Smooth muscle cell (in vitro differentiated cells): ENCODE results near the gene LPAR2. TPM values are rescaled to one million over a fixed set of nuclear protein-coding genes. Genes with fewer than 3 reads are reported as not detected.

Experiments
- DNase-seq: peaks from one replicate; lab custom pipeline; 2025; ENCODE audit not compliant: unreplicated experiment; lab: John Stamatoyannopoulos, UW
- H2AFZ ChIP-seq: fragments of 200-600 bp; sonication (generic); 2 replicates; pipeline ENCODE4 v1.6.0; 2016; ENCODE audit warnings: antibody characterized with exemption, low read depth, mild to moderate bottlenecking
- H3F3A ChIP-seq: fragments of 200-600 bp; sonication (generic); 2 replicates; pipeline ENCODE4 v1.6.0; 2017; ENCODE audit warnings: antibody characterized with exemption, low read depth
- H3K27ac ChIP-seq: fragments of 200-600 bp; sonication (generic); 2 replicates; pipeline ENCODE4 v1.5.1; 2016; ENCODE audit warnings: low read depth, mild to moderate bottlenecking
- H3K27me3 ChIP-seq: fragments of 200-600 bp; sonication (generic); 2 replicates; pipeline ENCODE4 v1.6.1; 2016; ENCODE audit warnings: low read depth, mild to moderate bottlenecking
- H3K36me3 ChIP-seq: fragments of 200-600 bp; sonication (generic); 2 replicates; pipeline ENCODE4 v1.5.1; 2016; ENCODE audit warnings: low read depth
- H3K4me1 ChIP-seq: fragments of 200-600 bp; sonication (generic); 2 replicates; pipeline ENCODE4 v1.5.1; 2016; ENCODE audit warnings: low read depth
- H3K4me2 ChIP-seq: fragments of 200-600 bp; sonication (generic); 2 replicates; pipeline ENCODE4 v1.6.0; 2016; ENCODE audit warnings: mild to moderate bottlenecking
- H3K4me3 ChIP-seq: fragments of 200-600 bp; sonication (generic); 2 replicates; pipeline ENCODE4 v1.5.1; 2016; ENCODE audit warnings: mild to moderate bottlenecking
- H3K79me2 ChIP-seq: fragments of 200-600 bp; sonication (generic); 2 replicates; pipeline ENCODE4 v1.6.0; 2016; ENCODE audit warnings: low read depth, mild to moderate bottlenecking
- H3K9ac ChIP-seq: fragments of 200-600 bp; sonication (generic); 2 replicates; pipeline ENCODE4 v1.6.0; 2016; ENCODE audit warnings: low read depth
- H3K9me3 ChIP-seq: fragments of 200-600 bp; sonication (generic); replicated peaks from 2 replicates; pipeline ENCODE4 v1.5.1; 2016; ENCODE audit warnings: low read depth
- H4K20me1 ChIP-seq: fragments of 200-600 bp; sonication (generic); 2 replicates; pipeline ENCODE4 v1.6.0; 2016; ENCODE audit warnings: low read depth
- WGBS: methylation state at CpG from one replicate; pipeline ENCODE4 v1.1.7; 2016; ENCODE audit warnings: low lambda C conversion rate; 5-methylcytosine and 5-hydroxymethylcytosine counted together
- polyA plus RNA-seq: library from polyadenylated mRNA; unstranded; fragments of >200 nt; fragmentation: Nextera tagmentation; extraction: Ambion mirVana; gene quantifications from 2 replicates; pipeline ENCODE4 v1.2.1, GENCODE V29; 2016
- total RNA-seq: library from RNA; depleted of rRNA; stranded (reverse); fragments of >200 nt; gene quantifications from 2 replicates; pipeline ENCODE4 v1.2.3, GENCODE V29; 2014
- TF ChIP-seq, protein P1 (sequence below): fragments of 200-600 bp; sonication (generic); IDR thresholded peaks from 2 replicates; pipeline ENCODE4 v1.5.1; 2017; ENCODE audit warnings: borderline replicate concordance, mild to moderate bottlenecking, antibody characterized with exemption; ENCODE audit not compliant: insufficient read depth, poor library complexity, severe bottlenecking

The LPAR2 gene
- total RNA-seq (13.2 and 15.1 TPM in 2 replicates), polyA plus RNA-seq (20.1 and 24.5 TPM in 2 replicates)

DNA sequence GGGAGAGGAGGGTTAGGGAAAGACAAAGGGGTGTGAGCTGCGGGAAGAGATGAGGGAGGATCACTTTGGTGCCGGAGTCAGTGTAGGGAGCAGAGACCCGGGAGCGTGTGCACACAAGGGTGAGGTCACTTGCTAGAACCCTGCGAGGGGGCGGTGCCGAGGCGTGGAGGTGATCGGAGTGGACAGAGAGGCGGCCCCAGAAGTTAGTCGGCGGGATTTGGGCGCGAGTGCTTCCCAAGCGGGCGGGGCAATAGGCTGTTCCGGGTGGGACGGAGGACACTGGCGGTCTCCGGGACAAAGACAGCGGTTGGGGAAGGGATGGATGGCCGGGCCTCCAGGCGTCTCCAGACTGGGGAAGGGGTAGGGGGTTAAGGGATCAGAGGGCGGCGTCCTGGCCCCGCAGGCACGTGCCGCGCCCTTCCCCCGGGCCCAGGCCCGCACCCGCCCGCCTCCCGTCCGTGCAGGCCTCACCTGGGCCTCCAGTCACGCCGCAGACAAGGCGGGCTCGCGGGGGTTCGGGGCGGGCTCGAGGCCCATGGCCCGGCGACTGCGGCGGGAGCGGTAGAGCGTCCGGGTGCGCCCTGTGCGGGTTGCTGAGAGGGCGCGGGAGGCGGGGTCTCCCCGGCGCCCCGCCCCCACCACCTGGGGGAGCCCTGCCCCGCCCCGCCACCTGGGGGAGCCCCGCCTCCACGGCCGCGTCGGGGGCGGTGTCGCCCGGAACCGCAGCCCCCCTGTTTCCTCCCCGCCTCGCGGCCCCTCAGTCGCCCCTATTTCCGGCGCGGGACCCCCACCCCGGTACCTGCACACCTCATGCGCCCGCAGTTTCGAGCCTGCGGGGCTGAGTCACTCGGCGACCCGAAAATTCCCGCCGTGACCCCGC lies at the start of gene LPAR2:
Gene LPAR2, minus strand, starts transcription at position 600 of the 880 bp plus-strand sequence. CDS start 945 bp downstream, outside the sequence.
- TF ChIP-seq, protein P1, sequence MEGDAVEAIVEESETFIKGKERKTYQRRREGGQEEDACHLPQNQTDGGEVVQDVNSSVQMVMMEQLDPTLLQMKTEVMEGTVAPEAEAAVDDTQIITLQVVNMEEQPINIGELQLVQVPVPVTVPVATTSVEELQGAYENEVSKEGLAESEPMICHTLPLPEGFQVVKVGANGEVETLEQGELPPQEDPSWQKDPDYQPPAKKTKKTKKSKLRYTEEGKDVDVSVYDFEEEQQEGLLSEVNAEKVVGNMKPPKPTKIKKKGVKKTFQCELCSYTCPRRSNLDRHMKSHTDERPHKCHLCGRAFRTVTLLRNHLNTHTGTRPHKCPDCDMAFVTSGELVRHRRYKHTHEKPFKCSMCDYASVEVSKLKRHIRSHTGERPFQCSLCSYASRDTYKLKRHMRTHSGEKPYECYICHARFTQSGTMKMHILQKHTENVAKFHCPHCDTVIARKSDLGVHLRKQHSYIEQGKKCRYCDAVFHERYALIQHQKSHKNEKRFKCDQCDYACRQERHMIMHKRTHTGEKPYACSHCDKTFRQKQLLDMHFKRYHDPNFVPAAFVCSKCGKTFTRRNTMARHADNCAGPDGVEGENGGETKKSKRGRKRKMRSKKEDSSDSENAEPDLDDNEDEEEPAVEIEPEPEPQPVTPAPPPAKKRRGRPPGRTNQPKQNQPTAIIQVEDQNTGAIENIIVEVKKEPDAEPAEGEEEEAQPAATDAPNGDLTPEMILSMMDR, result no peak
- peak within 1 kb of the TSS; percentile 84 for H3K4me2 ChIP-seq
- no peaks in the 10 kb centered on the region for H3K4me1 ChIP-seq
- peak within 1 kb of the TSS; percentile 55 for H3K4me3 ChIP-seq
- H3K27me3 ChIP-seq, result no peaks in the 10 kb centered on the region
- H2AFZ ChIP-seq, result peak within 1 kb of the TSS; percentile 66
- WGBS, result 4% methylated on average over 19 of the region's 87 CpGs
- no peaks in the 10 kb centered on the region for H3K36me3 ChIP-seq
- H3F3A ChIP-seq, result no peaks in the 10 kb centered on the region
- no peak within 1 kb of the TSS for H3K27ac ChIP-seq
- H3K79me2 ChIP-seq, result no peaks in the 10 kb centered on the region
- DNase-seq, result no peak
- H3K9me3 ChIP-seq, result no peaks in the 10 kb centered on the region
- H3K9ac ChIP-seq, result peak within 1 kb of the TSS; percentile 44
- H4K20me1 ChIP-seq, result no peaks in the 10 kb centered on the region

DNA sequence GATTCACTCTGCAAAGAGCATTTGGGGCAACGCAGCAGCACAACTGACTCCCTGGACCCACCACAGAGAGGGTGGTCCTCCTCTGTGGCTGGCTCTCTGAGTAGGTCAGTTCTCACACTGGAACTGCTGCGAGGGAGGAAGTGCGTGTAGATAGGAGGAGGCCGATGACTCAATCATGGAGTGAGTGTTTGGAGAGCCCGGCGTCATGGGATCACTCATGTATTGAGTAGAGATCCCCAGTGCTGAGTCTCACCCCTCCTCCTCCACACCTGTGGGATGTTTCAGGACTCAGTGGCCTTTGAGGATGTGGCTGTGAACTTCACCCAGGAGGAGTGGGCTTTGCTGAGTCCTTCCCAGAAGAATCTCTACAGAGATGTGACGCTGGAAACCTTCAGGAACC lies 49.6 kb upstream of the LPAR2 start:
- H3K27ac ChIP-seq, result no peak overlapping the region
- TF ChIP-seq, protein P1, result no peak
- no peaks in the 10 kb centered on the region for H4K20me1 ChIP-seq
- no peaks in the 10 kb centered on the region for H3F3A ChIP-seq
- H2AFZ ChIP-seq, result no peak overlapping the region
- no peaks in the 10 kb centered on the region for H3K27me3 ChIP-seq
- no peak for DNase-seq
- H3K79me2 ChIP-seq, result peaks cover 8% of the 10 kb centered on the region
- peaks cover 20% of the 10 kb centered on the region for H3K9me3 ChIP-seq
- WGBS, result 92% methylated on average over 7 of the region's 7 CpGs
- no peak overlapping the region for H3K4me2 ChIP-seq
- H3K4me3 ChIP-seq, result no peak overlapping the region
- H3K9ac ChIP-seq, result no peak overlapping the region
- H3K4me1 ChIP-seq, result no peaks in the 10 kb centered on the region
- peaks cover 30% of the 10 kb centered on the region for H3K36me3 ChIP-seq

DNA sequence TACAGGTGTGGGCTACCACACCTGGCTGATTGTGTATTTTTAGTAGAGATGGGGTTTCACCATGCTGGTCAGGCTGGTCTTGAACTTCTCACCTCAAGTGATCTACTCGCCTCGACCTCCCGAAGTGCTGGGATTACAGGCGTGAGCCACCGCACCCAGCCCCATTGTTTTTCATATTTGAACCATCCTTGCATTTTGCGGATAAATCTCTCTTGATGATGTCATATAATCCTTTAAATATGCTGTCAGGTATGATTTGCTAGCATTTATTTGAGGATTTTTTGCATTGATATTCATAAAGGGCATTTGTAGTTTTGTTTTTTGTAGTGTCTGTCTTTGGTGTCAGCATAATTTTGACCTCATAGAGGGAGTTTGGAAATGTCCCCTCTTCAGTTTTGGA lies 46.3 kb upstream of the LPAR2 start:
- no peak overlapping the region for H3K9ac ChIP-seq
- H4K20me1 ChIP-seq, result no peaks in the 10 kb centered on the region
- H3K36me3 ChIP-seq, result peaks cover 14% of the 10 kb centered on the region
- H3K27ac ChIP-seq, result no peak overlapping the region
- no peak overlapping the region for H3K4me2 ChIP-seq
- no peak overlapping the region for H3K4me3 ChIP-seq
- no peaks in the 10 kb centered on the region for H3F3A ChIP-seq
- peaks cover 7% of the 10 kb centered on the region for H3K4me1 ChIP-seq
- DNase-seq, result no peak
- H3K9me3 ChIP-seq, result peaks cover 7% of the 10 kb centered on the region
- H3K79me2 ChIP-seq, result peaks cover 13% of the 10 kb centered on the region
- TF ChIP-seq, protein P1, result no peak
- 100% methylated on average over 6 of the region's 6 CpGs for WGBS
- no peaks in the 10 kb centered on the region for H3K27me3 ChIP-seq
- H2AFZ ChIP-seq, result no peak overlapping the region
